Hepatocyte (in vitro differentiated cells): ENCODE results near the gene PTPN4.

ENCODE experiments used
- EZH2 ChIP-seq: fragments of 200-600 bp; sonication (generic); IDR thresholded peaks from 2 replicates; pipeline ENCODE4 v1.6.1; 2016; ENCODE audit warnings: antibody characterized with exemption, mild to moderate bottlenecking, borderline replicate concordance
- EZH2phosphoT487 ChIP-seq: fragments of 200-600 bp; sonication (generic); IDR thresholded peaks from one replicate; pipeline ENCODE4 v1.6.1; 2018; ENCODE audit warnings: antibody characterized with exemption, mild to moderate bottlenecking, low read depth, moderate library complexity; ENCODE audit not compliant: unreplicated experiment, severe bottlenecking
- TF ChIP-seq, protein P1 (sequence below): fragments of 200-600 bp; sonication (generic); IDR thresholded peaks from 2 replicates; pipeline ENCODE4 v1.5.1; 2016; ENCODE audit warnings: antibody characterized with exemption, mild to moderate bottlenecking; ENCODE audit not compliant: poor library complexity

DNA sequence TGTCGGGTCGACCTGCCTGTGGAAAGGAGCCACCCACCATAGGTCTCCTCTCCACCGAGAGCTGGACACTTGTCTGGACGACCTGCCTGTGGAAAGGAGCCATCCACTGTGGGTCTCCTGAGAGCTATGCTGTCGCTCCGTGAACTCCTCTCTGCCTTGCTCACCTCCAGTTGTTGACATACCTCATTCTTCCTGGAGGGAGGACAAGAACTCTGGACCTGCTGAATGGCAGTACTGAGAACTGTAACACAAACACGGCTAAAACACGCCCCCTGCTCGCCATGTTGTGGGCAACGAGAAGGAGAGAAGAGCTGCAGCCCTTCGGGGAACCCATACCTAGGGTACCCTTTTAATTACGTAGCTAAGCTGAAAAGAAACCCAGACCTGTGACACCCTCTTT is 77.6 kb downstream of the PTPN4 start:
- TF ChIP-seq, protein P1, sequence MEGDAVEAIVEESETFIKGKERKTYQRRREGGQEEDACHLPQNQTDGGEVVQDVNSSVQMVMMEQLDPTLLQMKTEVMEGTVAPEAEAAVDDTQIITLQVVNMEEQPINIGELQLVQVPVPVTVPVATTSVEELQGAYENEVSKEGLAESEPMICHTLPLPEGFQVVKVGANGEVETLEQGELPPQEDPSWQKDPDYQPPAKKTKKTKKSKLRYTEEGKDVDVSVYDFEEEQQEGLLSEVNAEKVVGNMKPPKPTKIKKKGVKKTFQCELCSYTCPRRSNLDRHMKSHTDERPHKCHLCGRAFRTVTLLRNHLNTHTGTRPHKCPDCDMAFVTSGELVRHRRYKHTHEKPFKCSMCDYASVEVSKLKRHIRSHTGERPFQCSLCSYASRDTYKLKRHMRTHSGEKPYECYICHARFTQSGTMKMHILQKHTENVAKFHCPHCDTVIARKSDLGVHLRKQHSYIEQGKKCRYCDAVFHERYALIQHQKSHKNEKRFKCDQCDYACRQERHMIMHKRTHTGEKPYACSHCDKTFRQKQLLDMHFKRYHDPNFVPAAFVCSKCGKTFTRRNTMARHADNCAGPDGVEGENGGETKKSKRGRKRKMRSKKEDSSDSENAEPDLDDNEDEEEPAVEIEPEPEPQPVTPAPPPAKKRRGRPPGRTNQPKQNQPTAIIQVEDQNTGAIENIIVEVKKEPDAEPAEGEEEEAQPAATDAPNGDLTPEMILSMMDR, result no peak
- TF ChIP-seq EZH2phosphoT487 (no peak), EZH2 (no peak)
